Stomach (tissue), 9 donors: ENCODE data around the gene HASPIN. TPM values are rescaled to one million over a fixed set of nuclear protein-coding genes. Genes with fewer than 3 reads are reported as not detected.

Experiments used
- DNase-seq, 2 donors: peaks; one replicate each; pipeline versions ENCODE4 v3.0.0 to v3.0.0-alpha.2; 2013 to 2019
- H3K27ac ChIP-seq, 5 donors: fragments of 200-600 bp in 4 of 5; sonication (generic) in 4 of 5; one replicate each; pipeline ENCODE4 v1.5.1; 2013 to 2019; ENCODE audit warnings: mild to moderate bottlenecking in 1 of 5, moderate library complexity in 1 of 5
- H3K27me3 ChIP-seq, 3 donors: fragments of 200-600 bp; sonication (generic); one replicate each; pipeline ENCODE4 v1.5.1; 2017 to 2019; ENCODE audit warnings: mixed run types in 1 of 3
- H3K36me3 ChIP-seq, 4 donors: fragments of 200-600 bp; sonication (generic); 1 replicate in 3 of 4; 2 replicates in 1 of 4; pipeline ENCODE4 v1.5.1; 2016 to 2019
- H3K4me1 ChIP-seq, 4 donors: fragments of 200-600 bp; sonication (generic); one replicate each; pipeline ENCODE4 v1.5.1; 2016 to 2019
- H3K4me3 ChIP-seq, 4 donors: fragments of 200-600 bp; sonication (generic) in 3 of 4; one replicate each; pipeline ENCODE4 v1.5.1; 2016 to 2019; ENCODE audit warnings: mild to moderate bottlenecking in 1 of 4
- H3K9me3 ChIP-seq, 4 donors: fragments of 200-600 bp; sonication (generic); one replicate each; pipeline ENCODE4 v1.5.1; 2016 to 2019
- CTCF ChIP-seq, 7 experiments: fragments of 450-650 bp in 4 of 7; fragments of 200-600 bp in 3 of 7; sonication (generic) in 3 of 7; IDR thresholded peaks; one replicate each; pipeline ENCODE4 v1.5.1; 2016 to 2019; ENCODE audit warnings: antibody characterized with exemption in 7 of 7, control low read depth in 2 of 7, mild to moderate bottlenecking in 1 of 7
- EP300 ChIP-seq: sonication (generic); formaldehyde crosslinking; IDR thresholded peaks from one replicate; pipeline ENCODE4 v1.6.1; 2017; ENCODE audit warnings: antibody characterized with exemption
- POLR2A ChIP-seq, 4 donors: fragments of 450-650 bp; IDR thresholded peaks; one replicate each; pipeline ENCODE4 v1.6.1; 2016; ENCODE audit warnings: antibody characterized with exemption in 4 of 4, control low read depth in 2 of 4, mild to moderate bottlenecking in 1 of 4, moderate library complexity in 1 of 4
- POLR2AphosphoS5 ChIP-seq, 3 donors: sonication (generic); formaldehyde crosslinking; IDR thresholded peaks; one replicate each; pipeline ENCODE4 v1.6.1; 2016; ENCODE audit warnings: antibody characterized with exemption in 3 of 3
- WGBS, 5 donors: extraction: QIAGEN DNeasy Blood & Tissue Kit in 3 of 5; methylation state at CpG; one replicate each; pipeline versions ENCODE4 v1.1.5 to v1.1.7; 2013 to 2018; 5-methylcytosine and 5-hydroxymethylcytosine counted together
- intact Hi-C: fragments of 100-400 bp; cut with DNase I; formaldehyde crosslinking; loops from one replicate; pipeline ENCODE4 v1.15.1; 2023; ENCODE audit warnings: low total_unique reads
- polyA plus RNA-seq, 3 donors: library from polyadenylated mRNA; stranded (reverse); fragments of 200-250 nt; gene quantifications; one replicate each; pipeline ENCODE4 v1.2.3, GENCODE V29; 2013
- total RNA-seq, 5 donors: library from RNA; depleted of rRNA; stranded (reverse); fragments of >200 nt; gene quantifications; one replicate each; pipeline versions ENCODE4 v1.1.0 to v1.2.3, GENCODE V29; 2014 to 2016
- donor health status: healthy with polysubstance abuse.
- donor health status: Bipolar disorder and iron deficiency.
- donor health status: healthy.

HASPIN gene
- total and polyA plus RNA-seq, 8 donors, result 0.30 to 0.89 (median 0.68) TPM; not detected in 3

DNA sequence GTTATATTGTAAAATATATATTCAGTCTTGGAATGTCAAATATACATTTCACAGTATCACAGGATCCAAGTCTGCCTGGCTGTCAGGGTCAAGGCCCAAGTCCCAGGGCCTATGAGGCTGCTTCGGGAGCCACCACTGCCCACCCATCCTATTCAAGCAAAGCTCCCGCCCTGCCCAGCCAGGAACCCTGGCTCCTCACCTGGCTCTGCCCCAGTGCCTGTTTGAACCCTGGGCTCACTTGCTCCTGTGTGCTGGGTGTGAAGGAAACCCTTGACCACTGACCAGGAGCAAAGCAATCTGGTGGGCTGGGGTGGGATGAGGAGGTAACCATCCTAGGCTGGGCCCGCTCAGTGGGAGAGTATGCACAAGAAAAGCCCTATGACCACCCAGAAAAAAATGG is 50.3 kb downstream of the HASPIN start:
- WGBS, 5 donors, result 89 to 98% (median 95%) methylated on average over 3 of the region's 3 CpGs
- H3K9me3 ChIP-seq, result no peaks in the 10 kb centered on the region
- DNase-seq, result no peak
- peaks cover 0 to 5% (median 0%) of the 10 kb centered on the region in 4 donors for H3K4me1 ChIP-seq
- H3K27ac ChIP-seq, result no peak overlapping the region
- TF ChIP-seq POLR2A (IDR thresholded peaks at IDR 0.05) (no peak), CTCF (IDR thresholded peaks at IDR 0.05) (no peak), EP300 (no peak), POLR2AphosphoS5 (IDR thresholded peaks at IDR 0.05) (no peak)
- H3K27me3 ChIP-seq, result peaks cover 0 to 5% (median 0%) of the 10 kb centered on the region in 3 donors
- no peaks in the 10 kb centered on the region for H3K36me3 ChIP-seq
- intact Hi-C loops, result no loop called here
- no peak overlapping the region for H3K4me3 ChIP-seq

Other genes with a start within 250 kb of the HASPIN start
- gene ASPA, start 247.9 kb upstream of the HASPIN start, total RNA-seq, result 1 to 10 TPM in 4 of 5 donors, not detected in 1; 2.7 to 7.3 (median 4.7) TPM
- 1 to 10 TPM in 2 of 3 donors, under 1 TPM in 1; 0.53 to 3.1 (median 2.2) TPM for gene ASPA, start 247.9 kb upstream of the HASPIN start, polyA plus RNA-seq
- 1 to 10 TPM in 3 of 5 donors, under 1 TPM in 2; under 0.01 to 6.7 (median 1.2) TPM for gene TRPV3, start 166.1 kb upstream of the HASPIN start, total RNA-seq
- under 1 TPM in 2 of 3 donors, not detected in 1; 0.25 to 0.33 TPM for gene TRPV3, start 166.1 kb upstream of the HASPIN start, polyA plus RNA-seq
- 10 to 100 TPM in 4 of 5 donors, 1 to 10 TPM in 1; 3.9 to 71.8 (median 19.4) TPM for gene TRPV1, start 114.5 kb upstream of the HASPIN start, total RNA-seq
- 1 to 10 TPM in 2 of 3 donors, under 1 TPM in 1; 0.92 to 4.2 (median 3.1) TPM for gene TRPV1, start 114.5 kb upstream of the HASPIN start, polyA plus RNA-seq
- 10 to 100 TPM; 10.5 to 29.4 (median 12.3) TPM for gene SHPK, start 87.7 kb upstream of the HASPIN start, total RNA-seq
- 1 to 10 TPM; 4.9 to 5.5 (median 5.1) TPM for gene SHPK, start 87.7 kb upstream of the HASPIN start, polyA plus RNA-seq
- 10 to 100 TPM; 10.5 to 74.5 (median 18.0) TPM for gene CTNS, start 87.1 kb upstream of the HASPIN start, total RNA-seq
- 1 to 10 TPM; 4.0 to 9.2 (median 5.4) TPM for gene CTNS, start 87.1 kb upstream of the HASPIN start, polyA plus RNA-seq
- 100 to 1,000 TPM in 4 of 5 donors, 10 to 100 TPM in 1; 52.7 to 229 (median 108) TPM for gene TAX1BP3, start 55.3 kb upstream of the HASPIN start, total RNA-seq
- gene TAX1BP3, start 55.3 kb upstream of the HASPIN start, polyA plus RNA-seq, result 100 to 1,000 TPM; 114 to 267 (median 235) TPM
- gene EMC6, start 55.1 kb upstream of the HASPIN start, total RNA-seq, result 10 to 100 TPM in 2 of 5 donors, 1 to 10 TPM in 1, not detected in 2; 2.6 to 28.6 (median 19.1) TPM
- 10 to 100 TPM; 60.2 to 75.6 (median 75.3) TPM for gene EMC6, start 55.1 kb upstream of the HASPIN start, polyA plus RNA-seq
- gene P2RX5, start 27.7 kb upstream of the HASPIN start, total RNA-seq, result 10 to 100 TPM in 1 of 5 donors, 1 to 10 TPM in 3, not detected in 1; 3.7 to 37.5 (median 7.1) TPM
- gene P2RX5, start 27.7 kb upstream of the HASPIN start, polyA plus RNA-seq, result 1 to 10 TPM in 2 of 3 donors, not detected in 1; 1.1 to 7.1 TPM
- gene ITGAE, start 77.3 kb downstream of the HASPIN start, total RNA-seq, result 10 to 100 TPM in 3 of 5 donors, 1 to 10 TPM in 2; 4.5 to 39.4 (median 13.6) TPM
- 10 to 100 TPM; 36.9 to 66.8 (median 55.9) TPM for gene ITGAE, start 77.3 kb downstream of the HASPIN start, polyA plus RNA-seq
- gene NCBP3, start 122.3 kb downstream of the HASPIN start, total RNA-seq, result 10 to 100 TPM in 4 of 5 donors, 1 to 10 TPM in 1; 7.6 to 40.6 (median 28.1) TPM
- 10 to 100 TPM in 2 of 3 donors, 1 to 10 TPM in 1; 8.6 to 31.0 (median 19.1) TPM for gene NCBP3, start 122.3 kb downstream of the HASPIN start, polyA plus RNA-seq
- 10 to 100 TPM in 1 of 5 donors, 1 to 10 TPM in 3, under 1 TPM in 1; 0.58 to 15.1 (median 6.2) TPM for gene CAMKK1, start 169.2 kb downstream of the HASPIN start, total RNA-seq
- gene CAMKK1, start 169.2 kb downstream of the HASPIN start, polyA plus RNA-seq, result 1 to 10 TPM; 2.1 to 6.4 (median 3.1) TPM
- 10 to 100 TPM in 1 of 5 donors, 1 to 10 TPM in 4; 2.4 to 13.4 (median 6.7) TPM for gene P2RX1, start 192.6 kb downstream of the HASPIN start, total RNA-seq
- gene P2RX1, start 192.6 kb downstream of the HASPIN start, polyA plus RNA-seq, result 1 to 10 TPM in 1 of 3 donors, under 1 TPM in 2; 0.75 to 2.4 (median 0.92) TPM
- gene ATP2A3, start 240.5 kb downstream of the HASPIN start, total RNA-seq, result 1,000 to 10,000 TPM in 1 of 5 donors, 100 to 1,000 TPM in 2, 10 to 100 TPM in 2; 49.4 to 1,069 (median 212) TPM
- gene ATP2A3, start 240.5 kb downstream of the HASPIN start, polyA plus RNA-seq, result 10 to 100 TPM; 10.4 to 16.1 (median 15.4) TPM